K562 (cell line): ENCODE measurements around the gene CNTN4. TPM values are rescaled to one million over a fixed set of nuclear protein-coding genes. Genes with fewer than 3 reads are reported as not detected.

Experiments
- ATAC-seq: fragments of 200-7000 bp; cut with Tn5 transposase; 3 replicates; pipeline ENCODE4 v1.9.1; 2020; ENCODE audit warnings: moderate library complexity
- BruUV-seq: library from RNA; stranded (reverse); fragments of 400-500 nt; replicated peaks from 2 replicates; lab custom pipeline; 2021; lab: Mats Ljungman, UMichigan
- CTCF ChIA-PET: fragments of 300-600 bp; formaldehyde crosslinking; extraction: SDS; loops from one replicate; lab custom pipeline; 2021; ENCODE audit warnings: low intra/inter-chr PET ratio; lab: Yijun Ruan, JAX
- POLR2A ChIA-PET: fragments of 300-600, 350-650 bp; sonication (Branson Sonifier 250); formaldehyde crosslinking; extraction: SDS; loops from one replicate; lab custom pipeline; 2021; ENCODE audit warnings: antibody characterized with exemption, inconsistent platforms; lab: Yijun Ruan, JAX
- DNase-seq, 4 experiments: peaks; one replicate each; pipeline versions ENCODE4 v3.0.0 to v3.0.0-alpha.2; 2011 to 2018; ENCODE audit warnings: low spot score in 3 of 4, mixed read lengths in 3 of 4; ENCODE audit errors: extremely low read depth in 1 of 4
- FAIRE-seq: peaks from 2 replicates; lab custom pipeline; 2011; peaks lifted over from hg19 to GRCh38; lab: Jason Lieb, UNC
- H2AFZ ChIP-seq: 2 replicates; pipeline ENCODE4 v1.6.0; 2011; ENCODE audit warnings: low read depth, low read length, control low read depth, inconsistent platforms
- H3K27ac ChIP-seq: fragments of 200-600 bp; 3 replicates; pipeline ENCODE4 v1.8.0; 2011; ENCODE audit warnings: low read depth, mild to moderate bottlenecking, control low read depth, inconsistent platforms, low read length, moderate library complexity, mixed read lengths; ENCODE audit errors: extremely low read depth
- H3K27me3 ChIP-seq, 2 experiments: fragments of 300-600 bp in 1 of 2; 2 replicates in 1 of 2; 3 replicates in 1 of 2; pipeline versions ENCODE4 v1.6.0 to v1.8.0; 2011; ENCODE audit warnings: inconsistent platforms in 2 of 2, low read length in 2 of 2, mild to moderate bottlenecking in 1 of 2, mixed read lengths in 1 of 2, moderate library complexity in 1 of 2; ENCODE audit not compliant: control insufficient read depth in 2 of 2, insufficient read depth in 2 of 2
- H3K36me3 ChIP-seq: fragments of 300-600 bp; 3 replicates; pipeline ENCODE4 v1.8.0; 2011; ENCODE audit warnings: mild to moderate bottlenecking, low read length, inconsistent platforms; ENCODE audit not compliant: control insufficient read depth, insufficient read depth
- H3K4me1 ChIP-seq, 2 experiments: fragments of 200-600 bp in 1 of 2; replicated peaks in 1 of 2; 2 replicates in 1 of 2; 3 replicates in 1 of 2; pipeline versions ENCODE4 v1.5.1 to v1.8.0; 2011; ENCODE audit warnings: inconsistent platforms in 2 of 2, low read length in 2 of 2, mild to moderate bottlenecking in 1 of 2, mixed read lengths in 1 of 2, moderate library complexity in 1 of 2; ENCODE audit not compliant: control insufficient read depth in 2 of 2, insufficient read depth in 2 of 2
- H3K4me2 ChIP-seq: 2 replicates; pipeline ENCODE4 v1.6.1; 2011; ENCODE audit warnings: low read length, control low read depth, inconsistent platforms, mixed read lengths; ENCODE audit not compliant: insufficient read depth
- H3K4me3 ChIP-seq: fragments of 200-600 bp; sonication (generic), shearing (Covaris generic); 2 replicates; pipeline ENCODE4 v1.5.1; 2016; ENCODE audit warnings: control low read depth, inconsistent platforms
- H3K79me2 ChIP-seq: fragments of 200-600 bp; 3 replicates; pipeline ENCODE4 v1.8.0; 2011; ENCODE audit warnings: low read length, inconsistent platforms; ENCODE audit not compliant: control insufficient read depth, insufficient read depth
- H3K9ac ChIP-seq, 2 experiments: 2 replicates each; pipeline versions ENCODE4 v1.6.0 to v1.6.1; 2011; ENCODE audit warnings: low read depth in 2 of 2, low read length in 2 of 2, control low read depth in 1 of 2, inconsistent platforms in 1 of 2, mild to moderate bottlenecking in 1 of 2, mixed read lengths in 1 of 2; ENCODE audit not compliant: insufficient read depth in 1 of 2
- H3K9me1 ChIP-seq: one replicate; pipeline ENCODE4 v1.6.0; 2011; ENCODE audit warnings: inconsistent platforms, mild to moderate bottlenecking, low read length, moderate library complexity; ENCODE audit not compliant: control insufficient read depth, insufficient read depth
- H3K9me3 ChIP-seq: replicated peaks from 2 replicates; pipeline ENCODE4 v1.5.1; 2011; ENCODE audit warnings: low read depth, low read length, inconsistent platforms; ENCODE audit not compliant: control insufficient read depth, insufficient read depth
- H4K20me1 ChIP-seq: replicated peaks from 2 replicates; pipeline ENCODE4 v1.6.1; 2011; ENCODE audit warnings: low read length, inconsistent platforms, mixed read lengths; ENCODE audit not compliant: control insufficient read depth, insufficient read depth
- BCOR ChIP-seq: fragments of 450-650 bp; IDR thresholded peaks from 2 replicates; pipeline ENCODE4 v1.6.1; 2016
- CBFA2T3 ChIP-seq: fragments of 450-650 bp; IDR thresholded peaks from 2 replicates; pipeline ENCODE4 v1.6.1; 2017
- CBX5 ChIP-seq: IDR thresholded peaks from 2 replicates; pipeline ENCODE4 v1.6.1; 2014; ENCODE audit warnings: low read depth, borderline replicate concordance
- COPS2 ChIP-seq: fragments of 450-650 bp; conservative IDR thresholded peaks from 2 replicates; pipeline ENCODE4 v1.6.1; 2016; ENCODE audit warnings: mild to moderate bottlenecking, moderate library complexity
- ILF3 ChIP-seq: fragments of 450-650 bp; IDR thresholded peaks from 2 replicates; pipeline ENCODE4 v1.6.1; 2018; ENCODE audit warnings: antibody characterized with exemption, mild to moderate bottlenecking, moderate library complexity, borderline replicate concordance
- MCM5 ChIP-seq: fragments of 450-650 bp; IDR thresholded peaks from 2 replicates; pipeline ENCODE4 v1.6.1; 2016; ENCODE audit warnings: low read depth
- NCOA4 ChIP-seq: fragments of 450-650 bp; IDR thresholded peaks from 2 replicates; pipeline ENCODE4 v1.6.1; 2018; ENCODE audit warnings: mild to moderate bottlenecking; ENCODE audit not compliant: partially characterized antibody
- POLR2AphosphoS2 ChIP-seq: IDR thresholded peaks from 2 replicates; pipeline ENCODE4 v1.6.1; 2012; ENCODE audit warnings: low read length, improper control_type of control experiment
- PRMT5 ChIP-seq: sonication (generic); formaldehyde crosslinking; IDR thresholded peaks from 2 replicates; pipeline ENCODE4 v1.5.0; 2020; ENCODE audit warnings: missing genetic modification reagents
- STAT5A ChIP-seq: IDR thresholded peaks from 2 replicates; pipeline ENCODE4 v1.6.1; 2012; ENCODE audit warnings: low read length, inconsistent platforms, borderline replicate concordance
- TEAD1 ChIP-seq, 2 experiments: fragments of 450-650 bp in 1 of 2; sonication (generic) in 1 of 2; formaldehyde crosslinking; IDR thresholded peaks; 2 replicates each; pipeline versions ENCODE4 v1.4.0 to v1.8.0; 2020 to 2022; ENCODE audit warnings: mild to moderate bottlenecking in 2 of 2, missing genetic modification reagents in 1 of 2
- TRIM28 ChIP-seq: fragments of 450-650 bp; IDR thresholded peaks from 2 replicates; pipeline ENCODE4 v1.6.1; 2017
- ZNF224 ChIP-seq: sonication (generic); formaldehyde crosslinking; IDR thresholded peaks from 2 replicates; pipeline ENCODE4 v1.8.0; 2022; ENCODE audit warnings: mild to moderate bottlenecking, missing genetic modification reagents
- ZNF830 ChIP-seq: fragments of 250-450 bp; sonication (Bioruptor Pico); IDR thresholded peaks from 2 replicates; pipeline ENCODE4 v1.5.0; 2021; ENCODE audit warnings: mild to moderate bottlenecking
- WGBS: fragments of 100-300 bp; shearing (Covaris generic); methylation state at CpG from one replicate; pipeline ENCODE4 v1.1.6; 2016; ENCODE audit warnings: low coverage, mixed read lengths; ENCODE audit not compliant: insufficient coverage; ENCODE audit errors: missing lambda C conversion rate; 5-methylcytosine and 5-hydroxymethylcytosine counted together
- in situ Hi-C: fragments of 300-500 bp; cut with MboI; formaldehyde crosslinking; loops from 4 replicates; pipeline ENCODE4 v1.15.0; 2018; ENCODE audit warnings: inconsistent platforms, mixed read lengths
- intact Hi-C: fragments of 100-400 bp; cut with micrococcal nuclease; formaldehyde crosslinking; loops from 2 replicates; pipeline ENCODE4 v1.14.2; 2022
- polyA plus RNA-seq, 8 experiments: library from polyadenylated mRNA; depleted of rRNA in 4 of 8; stranded (reverse) in 5 of 8; unstranded in 3 of 8; fragments of >200 nt; fragmentation: Nextera tagmentation in 2 of 8; fragmentation: Illumina TruSeq in 1 of 8; extraction: Ambion mirVana in 2 of 8; extraction: Trizol in 1 of 8; gene quantifications; 2 replicates each; pipeline versions ENCODE4 v1.2.1 to v1.2.3, GENCODE V29; 2011 to 2014; ENCODE audit warnings: inconsistent platforms in 1 of 8, missing spikeins in 1 of 8
- total RNA-seq, 7 experiments: library from RNA; depleted of rRNA in 6 of 7; stranded (reverse); fragments of >200 nt in 6 of 7; fragmentation: Illumina TruSeq in 2 of 7; extraction: Trizol in 2 of 7; gene quantifications; 2 replicates each; pipeline versions ENCODE4 v1.2.1 to v1.2.3, GENCODE V29; 2011 to 2021; ENCODE audit warnings: low replicate concordance in 1 of 7

The CNTN4 gene
- total and polyA plus RNA-seq, 9 of the 15 experiments (the other 6 are each of a cell fraction or from before 2014, with no cell fraction given): not detected

DNA sequence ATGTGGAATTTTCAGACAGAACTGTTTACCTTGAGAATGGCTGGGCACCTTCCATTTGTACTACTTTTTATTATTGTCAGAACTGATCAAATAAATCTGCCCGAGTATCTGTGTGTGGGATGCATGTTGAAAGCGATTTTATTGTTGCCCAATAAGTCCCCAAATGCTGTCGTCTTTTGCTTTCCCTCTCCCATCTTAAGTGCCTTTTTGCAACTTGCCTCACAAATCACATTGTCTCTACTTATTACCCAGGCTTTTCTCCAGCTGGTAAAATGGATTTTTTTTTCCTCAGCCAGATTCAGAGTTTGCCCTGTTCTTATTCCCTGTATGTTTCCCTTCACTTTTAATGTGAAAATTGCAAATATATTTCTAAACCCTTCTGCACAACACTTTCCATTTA lies 163.1 kb downstream of the CNTN4 start:
- ATAC-seq: no peak
- DNase-seq: no peak
- no peak overlapping the region for H2AFZ ChIP-seq
- 0% methylated on average over 3 of the region's 3 CpGs for WGBS
- H3K4me2 ChIP-seq: no peak overlapping the region
- ChIA-PET CTCF (no interaction called here), POLR2A (no interaction called here)
- no TSS peak for BruUV-seq
- H3K4me3 ChIP-seq: no peak overlapping the region
- no peaks in the 10 kb centered on the region for H3K4me1 ChIP-seq
- no peaks in the 10 kb centered on the region for H3K9me1 ChIP-seq
- in situ Hi-C loops: no loop called here
- H3K27ac ChIP-seq: no peak overlapping the region
- H3K9ac ChIP-seq: no peak overlapping the region
- H4K20me1 ChIP-seq: no peaks in the 10 kb centered on the region
- H3K79me2 ChIP-seq: no peaks in the 10 kb centered on the region
- H3K9me3 ChIP-seq: no peaks in the 10 kb centered on the region
- H3K36me3 ChIP-seq: no peaks in the 10 kb centered on the region
- intact Hi-C loops: no loop called here
- no peak for FAIRE-seq
- TF ChIP-seq POLR2AphosphoS2 (no peak), MCM5 (no peak), NCOA4 (no peak), ZNF224 (CRISPR knock-in tag) (no peak), CBX5 (no peak), STAT5A (no peak), CBFA2T3 (no peak), TEAD1 (CRISPR knock-in tag; IDR thresholded peaks at IDR 0.05) (no peak), ZNF830 (CRISPR knock-in tag) (no peak), PRMT5 (CRISPR knock-in tag) (no peak), ILF3 (no peak), COPS2 (no peak), TRIM28 (no peak), BCOR (no peak)
- TF ChIP-seq, all 486 proteins: peak for 0
- no peaks in the 10 kb centered on the region for H3K27me3 ChIP-seq
